ENCODE results near the gene PRR5L.

Gene PRR5L

GRCh38 chr11:36365907-36366306 is 69.8 kb downstream of the PRR5L start:
- CTCF ChIA-PET = interaction anchor here (1.2 to 3.7 kb wide), 3 partner anchors 10 to 103 kb away, joined by 3 to 18 read pairs (median 5); no protein-coding TSS in a partner anchor
- H3K9me3 ChIP-seq (ENCODE audit: control insufficient read depth, insufficient read depth, low read depth, low read length) = no peaks in the 10 kb centered on the region
- no peak overlapping the region for H3K27ac ChIP-seq (ENCODE audit: extremely low read depth, low read depth, low read length)
- H3K4me3 ChIP-seq (ENCODE audit: low read depth, low read length) = no peak overlapping the region
- no peaks in the 10 kb centered on the region for H3K36me3 ChIP-seq (ENCODE audit: control insufficient read depth in 2 of 2, insufficient read depth in 1 of 2, low read length in 2 of 2)
- H3K4me1 ChIP-seq (ENCODE audit: control insufficient read depth, insufficient read depth, low read length) = no peaks in the 10 kb centered on the region
- TF ChIP-seq REPIN1 (tag by site-specific recombination; IDR thresholded peaks at IDR 0.05; ENCODE audit: low read depth) = no peak
- TF ChIP-seq ZNF544 (tag by site-specific recombination; IDR thresholded peaks at IDR 0.05) = no peak
- TF ChIP-seq ELK4 (IDR thresholded peaks at IDR 0.05; ENCODE audit: borderline replicate concordance, low read depth, low read length) = no peak
- no peak for TF ChIP-seq ZNF473 (tag by site-specific recombination; IDR thresholded peaks at IDR 0.05)
- no peak for TF ChIP-seq ZNF239 (tag by site-specific recombination; IDR thresholded peaks at IDR 0.05)
- no peak for TF ChIP-seq ZSCAN23 (tag by site-specific recombination; IDR thresholded peaks at IDR 0.05)
- no peak for TF ChIP-seq ZNF416 (tag by site-specific recombination; IDR thresholded peaks at IDR 0.05)
- TF ChIP-seq ZNF561 (tag by site-specific recombination; IDR thresholded peaks at IDR 0.05; ENCODE audit: borderline replicate concordance) = no peak
- TF ChIP-seq OSR2 (tag by site-specific recombination; IDR thresholded peaks at IDR 0.05) = no peak
- no peak for TF ChIP-seq ZNF792 (tag by site-specific recombination; IDR thresholded peaks at IDR 0.05)
- TF ChIP-seq ZNF266 (tag by site-specific recombination; IDR thresholded peaks at IDR 0.05; ENCODE audit: low read depth) = no peak
- TF ChIP-seq ZBTB1 (tag by site-specific recombination; IDR thresholded peaks at IDR 0.05) = no peak
- no peak for TF ChIP-seq TRIM28 (IDR thresholded peaks at IDR 0.05; ENCODE audit: borderline replicate concordance, low read length)
- no peak for TF ChIP-seq MEIS1 (CRISPR knock-in tag; IDR thresholded peaks at IDR 0.05; ENCODE audit: borderline replicate concordance)
- TF ChIP-seq BCL11B (tag by site-specific recombination; IDR thresholded peaks at IDR 0.05; ENCODE audit: low read depth) = no peak
- TF ChIP-seq ZNF404 (tag by site-specific recombination; IDR thresholded peaks at IDR 0.05) = no peak
- TF ChIP-seq ZNF248 (tag by site-specific recombination; IDR thresholded peaks at IDR 0.05) = no peak
- no peak for TF ChIP-seq ZNF37A (tag by site-specific recombination; IDR thresholded peaks at IDR 0.05)
- no peak for TF ChIP-seq ZNF707 (tag by site-specific recombination; IDR thresholded peaks at IDR 0.05)
- TF ChIP-seq ZNF214 (tag by site-specific recombination; IDR thresholded peaks at IDR 0.05; ENCODE audit: borderline replicate concordance) = no peak
- POLR2A ChIA-PET = no interaction called here

GRCh38 chr11:36367806-36368680 is 72.0 kb downstream of the PRR5L start:
- H3K27ac ChIP-seq (ENCODE audit: extremely low read depth, low read depth, low read length) = no peak overlapping the region
- POLR2A ChIA-PET = no interaction called here
- no peak overlapping the region for H3K4me3 ChIP-seq (ENCODE audit: low read depth, low read length)

More at GRCh38 chr11:36367806-36368680, 72.0 kb downstream of the PRR5L start:
- no peak for TF ChIP-seq ZNF175 (tag by site-specific recombination; IDR thresholded peaks at IDR 0.05)
- no peak for TF ChIP-seq ZNF596 (tag by site-specific recombination; IDR thresholded peaks at IDR 0.05)
- no peak for TF ChIP-seq ZNF501 (tag by site-specific recombination; IDR thresholded peaks at IDR 0.05)
- TF ChIP-seq ZNF169 (tag by site-specific recombination; IDR thresholded peaks at IDR 0.05) = no peak
- no peak for TF ChIP-seq ZBTB1 (tag by site-specific recombination; IDR thresholded peaks at IDR 0.05)
- no peak for TF ChIP-seq ZSCAN30 (tag by site-specific recombination; IDR thresholded peaks at IDR 0.05)
- no peak for TF ChIP-seq ZNF707 (tag by site-specific recombination; IDR thresholded peaks at IDR 0.05)
- no peak for TF ChIP-seq EGR2 (tag by site-specific recombination; IDR thresholded peaks at IDR 0.05; ENCODE audit: low read depth)
- no peak for TF ChIP-seq ZNF585B (tag by site-specific recombination; IDR thresholded peaks at IDR 0.05)
- TF ChIP-seq ZNF10 (tag by site-specific recombination; IDR thresholded peaks at IDR 0.05) = no peak
- no peak for TF ChIP-seq ZNF302 (tag by site-specific recombination; IDR thresholded peaks at IDR 0.05; ENCODE audit: low read depth)
- no peaks in the 10 kb centered on the region for H3K4me1 ChIP-seq (ENCODE audit: control insufficient read depth, insufficient read depth, low read length)
- no peaks in the 10 kb centered on the region for H3K9me3 ChIP-seq (ENCODE audit: control insufficient read depth, insufficient read depth, low read depth, low read length)
- H3K36me3 ChIP-seq (ENCODE audit: control insufficient read depth in 2 of 2, insufficient read depth in 1 of 2, low read length in 2 of 2) = no peaks in the 10 kb centered on the region
- CTCF ChIA-PET = interaction anchor here (0.8 to 1.3 kb wide), 2 partner anchors 9 to 109 kb away, joined by 3 to 4 read pairs; no protein-coding TSS in a partner anchor

All from HEK293 (cell line).